Ovary (tissue), 9 donors: Measurements from ENCODE around the gene FBXL16. TPM values are rescaled to one million over a fixed set of nuclear protein-coding genes. Genes with fewer than 3 reads are reported as not detected.

Source experiments
- DNase-seq, 5 donors: peaks; one replicate each; pipeline ENCODE4 v3.0.0-alpha.2; 2019 to 2020
- H3K27ac ChIP-seq, 2 donors: fragments of 200-600 bp; one replicate each; pipeline versions ENCODE4 v1.5.1 to v1.8.0; 2019 to 2022
- H3K27me3 ChIP-seq: fragments of 200-600 bp; one replicate; pipeline ENCODE4 v1.8.0; 2022
- H3K36me3 ChIP-seq: fragments of 200-600 bp; sonication (generic); one replicate; pipeline ENCODE4 v1.5.1; 2019
- H3K4me1 ChIP-seq: one replicate; pipeline ENCODE4 v1.8.1; 2013; ENCODE audit warnings: mild to moderate bottlenecking, moderate library complexity; ENCODE audit not compliant: insufficient read depth
- H3K4me3 ChIP-seq: fragments of 200-600 bp; sonication (generic); one replicate; pipeline ENCODE4 v1.5.1; 2017
- H3K9me3 ChIP-seq, 2 donors: fragments of 200-600 bp in 1 of 2; sonication (generic) in 1 of 2; one replicate each; pipeline versions ENCODE4 v1.5.1 to v1.8.1; 2013 to 2019; ENCODE audit warnings: mild to moderate bottlenecking in 1 of 2, moderate library complexity in 1 of 2
- CTCF ChIP-seq, 3 donors: fragments of 450-650 bp in 2 of 3; fragments of 200-600 bp in 1 of 3; IDR thresholded peaks; one replicate each; pipeline versions ENCODE4 v1.5.1 to v1.8.0; 2016 to 2022; ENCODE audit warnings: antibody characterized with exemption in 3 of 3, mild to moderate bottlenecking in 1 of 3
- EP300 ChIP-seq: sonication (generic); formaldehyde crosslinking; IDR thresholded peaks from one replicate; pipeline ENCODE4 v1.6.1; 2017; ENCODE audit warnings: antibody characterized with exemption
- POLR2A ChIP-seq: fragments of 450-650 bp; IDR thresholded peaks from one replicate; pipeline ENCODE4 v1.6.1; 2017; ENCODE audit warnings: antibody characterized with exemption, mild to moderate bottlenecking, moderate library complexity
- WGBS, 3 donors: extraction: QIAGEN DNeasy Blood & Tissue Kit in 1 of 3; methylation state at CpG; one replicate each; pipeline versions ENCODE4 v1.1.5 to v1.1.7; 2013 to 2017; 5-methylcytosine and 5-hydroxymethylcytosine counted together
- intact Hi-C, 4 donors: fragments of 100-400 bp; cut with DNase I; formaldehyde crosslinking; loops; one replicate each; pipeline versions ENCODE4 v1.11.0 to v1.15.1; 2022 to 2023
- polyA plus RNA-seq, 2 donors: library from polyadenylated mRNA; stranded (reverse); fragments of 200-250 nt in 1 of 2; fragments of 350-450 nt in 1 of 2; fragmentation: Illumina TruSeq in 1 of 2; extraction: RNeasy Lipid Tissue Mini Kit (QIAGEN cat#74804) in 1 of 2; gene quantifications; one replicate each; pipeline ENCODE4 v1.2.3, GENCODE V29; 2013 to 2014
- total RNA-seq, 7 donors: library from RNA; depleted of rRNA in 2 of 7; stranded (reverse); fragments of >200 nt in 2 of 7; fragmentation: NEBNext Ultra II Directional in 3 of 7; extraction: Animal tissue kit (Norgen Biotek cat#: 25700) in 3 of 7; gene quantifications; one replicate each; pipeline versions ENCODE4 v1.1.0 to v1.2.4, GENCODE V29; 2016 to 2023
- donor health status: DM: no; HTN: no; CAD: no; lungs with moderate emphysema.
- donor health status: DM: no; HTN: no; CAD: no.
- donor health status: Bipolar disorder and iron deficiency.
- donor health status: DM: yes; HTN: yes; CAD: no.
- donor health status: DM: no; HTN: no; CAD: no.
- donor health status: DM: yes; HTN: yes; CAD: no.

Gene FBXL16
- total and polyA plus RNA-seq, 9 donors, result 0.22 to 2.5 (median 0.95) TPM; not detected in 1

GRCh38 chr16:646679-647172, 58.9 kb downstream of the FBXL16 start:
- intact Hi-C loops, result no loop called here
- DNase-seq, result no peak
- H3K4me3 ChIP-seq, result no peak overlapping the region
- H3K27ac ChIP-seq, result peak overlapping the region in 1 of 2 donors; percentile 48
- H3K4me1 ChIP-seq, result peaks cover 22% of the 10 kb centered on the region
- TF ChIP-seq POLR2A, result no peak
- no peak for TF ChIP-seq CTCF (IDR thresholded peaks at IDR 0.05)
- no peak for TF ChIP-seq EP300
- WGBS, 3 donors, result 66 to 76% (median 75%) methylated on average over 20 to 22 of the region's 22 CpGs
- H3K36me3 ChIP-seq, result no peaks in the 10 kb centered on the region
- no peaks in the 10 kb centered on the region for H3K27me3 ChIP-seq
- no peaks in the 10 kb centered on the region for H3K9me3 ChIP-seq

GRCh38 chr16:645852-646678, 59.5 kb downstream of the FBXL16 start:
- WGBS, 3 donors, result 61 to 67% (median 67%) methylated on average over 29 to 32 of the region's 32 CpGs
- DNase-seq, result peak in 1 of 5 donors; percentile 73
- no peaks in the 10 kb centered on the region for H3K36me3 ChIP-seq
- no peaks in the 10 kb centered on the region for H3K9me3 ChIP-seq
- no peak overlapping the region for H3K4me3 ChIP-seq
- TF ChIP-seq POLR2A, result no peak
- TF ChIP-seq EP300, result no peak
- TF ChIP-seq CTCF (IDR thresholded peaks at IDR 0.05), result no peak
- intact Hi-C loops, result no loop called here
- H3K27me3 ChIP-seq, result no peaks in the 10 kb centered on the region
- peaks cover 22% of the 10 kb centered on the region for H3K4me1 ChIP-seq
- H3K27ac ChIP-seq, result peak overlapping the region in 1 of 2 donors; percentile 48

- intact Hi-C loops, result loop anchor here in 1 of 4 donors (5.0 kb wide), 1 partner anchor 62 kb away; no protein-coding TSS in a partner anchor
- TF ChIP-seq POLR2A, result no peak
- no peak for TF ChIP-seq CTCF (IDR thresholded peaks at IDR 0.05)
- TF ChIP-seq EP300, result no peak
- Histone ChIP-seq H3K4me3 (no peak overlapping the region), H3K27ac (no peak overlapping the region), H3K36me3 (no peaks in the 10 kb centered on the region), H3K4me1 (peaks cover 19% of the 10 kb centered on the region), H3K9me3 (no peaks in the 10 kb centered on the region), H3K27me3 (no peaks in the 10 kb centered on the region)
- WGBS, 3 donors, result 89 to 91% (median 89%) methylated on average over 12 of the region's 12 CpGs
- no peak for DNase-seq
These were observed 61.0 kb downstream of the FBXL16 start for GRCh38 chr16:644556-644955.

- intact Hi-C loops, result loop anchor here in 1 of 4 donors (5.0 kb wide), 1 partner anchor 61 kb away; no protein-coding TSS in a partner anchor
- H3K9me3 ChIP-seq, result no peaks in the 10 kb centered on the region
- no peak for TF ChIP-seq CTCF (IDR thresholded peaks at IDR 0.05)
- TF ChIP-seq EP300, result no peak
- no peak for TF ChIP-seq POLR2A
- DNase-seq, result no peak
- H3K27me3 ChIP-seq, result no peaks in the 10 kb centered on the region
- no peaks in the 10 kb centered on the region for H3K36me3 ChIP-seq
- H3K4me1 ChIP-seq, result peaks cover 17% of the 10 kb centered on the region
- 81 to 92% (median 87%) methylated on average over 13 of the region's 13 CpGs for WGBS, 3 donors
- peak overlapping the region; percentile 73 for H3K4me3 ChIP-seq
- H3K27ac ChIP-seq, result peak overlapping the region; percentile 41 to 82
These were observed 62.6 kb downstream of the FBXL16 start for GRCh38 chr16:643050-643368.

Other genes with a start within 250 kb of the FBXL16 start
- gene CAPN15, start 178.1 kb downstream of the FBXL16 start, total RNA-seq, result 10 to 100 TPM; 16.9 to 38.9 (median 30.5) TPM
- gene CAPN15, start 178.1 kb downstream of the FBXL16 start, polyA plus RNA-seq, result 10 to 100 TPM in 1 of 2 donors, 1 to 10 TPM in 1; 1.6 to 19.4 TPM
- not detected for gene PRR35, start 145.4 kb downstream of the FBXL16 start, total RNA-seq
- gene PRR35, start 145.4 kb downstream of the FBXL16 start, polyA plus RNA-seq, result not detected
- 10 to 100 TPM in 1 of 7 donors, 1 to 10 TPM in 6; 3.2 to 15.4 (median 5.0) TPM for gene NHLRC4, start 138.8 kb downstream of the FBXL16 start, total RNA-seq
- 1 to 10 TPM in 1 of 2 donors, under 1 TPM in 1; 0.53 to 5.9 TPM for gene NHLRC4, start 138.8 kb downstream of the FBXL16 start, polyA plus RNA-seq
- gene PIGQ, start 135.8 kb downstream of the FBXL16 start, total RNA-seq, result 10 to 100 TPM; 24.1 to 47.7 (median 39.8) TPM
- gene PIGQ, start 135.8 kb downstream of the FBXL16 start, polyA plus RNA-seq, result 10 to 100 TPM in 1 of 2 donors, 1 to 10 TPM in 1; 4.3 to 36.3 TPM
- 10 to 100 TPM; 11.7 to 24.1 (median 21.4) TPM for gene RAB40C, start 115.7 kb downstream of the FBXL16 start, total RNA-seq
- 10 to 100 TPM in 1 of 2 donors, 1 to 10 TPM in 1; 1.9 to 21.0 TPM for gene RAB40C, start 115.7 kb downstream of the FBXL16 start, polyA plus RNA-seq
- gene WFIKKN1, start 74.8 kb downstream of the FBXL16 start, total RNA-seq, result 1 to 10 TPM in 5 of 7 donors, under 1 TPM in 2; 0.57 to 2.6 (median 1.3) TPM
- under 1 TPM; 0.10 to 0.59 TPM for gene WFIKKN1, start 74.8 kb downstream of the FBXL16 start, polyA plus RNA-seq
- 100 to 1,000 TPM in 2 of 7 donors, 10 to 100 TPM in 5; 61.8 to 139 (median 75.9) TPM for gene METTL26, start 69.5 kb downstream of the FBXL16 start, total RNA-seq
- gene METTL26, start 69.5 kb downstream of the FBXL16 start, polyA plus RNA-seq, result 100 to 1,000 TPM in 1 of 2 donors, 10 to 100 TPM in 1; 12.2 to 113 TPM
- 10 to 100 TPM; 21.5 to 42.3 (median 31.3) TPM for gene MCRIP2, start 64.0 kb downstream of the FBXL16 start, total RNA-seq
- 10 to 100 TPM in 1 of 2 donors, under 1 TPM in 1; 0.98 to 22.9 TPM for gene MCRIP2, start 64.0 kb downstream of the FBXL16 start, polyA plus RNA-seq
- 10 to 100 TPM; 22.4 to 58.2 (median 45.1) TPM for gene WDR90, start 56.4 kb downstream of the FBXL16 start, total RNA-seq
- gene WDR90, start 56.4 kb downstream of the FBXL16 start, polyA plus RNA-seq, result 10 to 100 TPM in 1 of 2 donors, 1 to 10 TPM in 1; 1.4 to 34.9 TPM
- gene RHOT2, start 37.7 kb downstream of the FBXL16 start, total RNA-seq, result 100 to 1,000 TPM in 1 of 7 donors, 10 to 100 TPM in 6; 44.6 to 100 (median 80.6) TPM
- gene RHOT2, start 37.7 kb downstream of the FBXL16 start, polyA plus RNA-seq, result 10 to 100 TPM; 11.6 to 96.6 TPM
- gene RHBDL1, start 30.1 kb downstream of the FBXL16 start, total RNA-seq, result 1 to 10 TPM in 6 of 7 donors, under 1 TPM in 1; 0.50 to 4.3 (median 1.4) TPM
- gene RHBDL1, start 30.1 kb downstream of the FBXL16 start, polyA plus RNA-seq, result under 1 TPM in 1 of 2 donors, not detected in 1; 0.80 TPM
- 100 to 1,000 TPM in 4 of 7 donors, 10 to 100 TPM in 3; 72.3 to 115 (median 102) TPM for gene STUB1, start 25.4 kb downstream of the FBXL16 start, total RNA-seq
- gene STUB1, start 25.4 kb downstream of the FBXL16 start, polyA plus RNA-seq, result 100 to 1,000 TPM in 1 of 2 donors, 10 to 100 TPM in 1; 20.1 to 107 TPM
- 10 to 100 TPM; 36.6 to 73.9 (median 64.0) TPM for gene JMJD8, start 21.5 kb downstream of the FBXL16 start, total RNA-seq
- 10 to 100 TPM; 10.2 to 53.8 TPM for gene JMJD8, start 21.5 kb downstream of the FBXL16 start, polyA plus RNA-seq
- 10 to 100 TPM in 6 of 7 donors, 1 to 10 TPM in 1; 8.4 to 17.3 (median 13.4) TPM for gene WDR24, start 15.4 kb downstream of the FBXL16 start, total RNA-seq
- 10 to 100 TPM in 1 of 2 donors, under 1 TPM in 1; 0.42 to 10.3 TPM for gene WDR24, start 15.4 kb downstream of the FBXL16 start, polyA plus RNA-seq
- gene METRN, start 9.3 kb upstream of the FBXL16 start, total RNA-seq, result 10 to 100 TPM in 5 of 7 donors, 1 to 10 TPM in 2; 4.0 to 57.1 (median 15.7) TPM
- gene METRN, start 9.3 kb upstream of the FBXL16 start, polyA plus RNA-seq, result 1 to 10 TPM in 1 of 2 donors, under 1 TPM in 1; 0.40 to 5.6 TPM
- gene ANTKMT, start 15.3 kb upstream of the FBXL16 start, total RNA-seq, result 10 to 100 TPM; 15.9 to 43.9 (median 26.0) TPM
- 10 to 100 TPM in 1 of 2 donors, not detected in 1; 13.2 TPM for gene ANTKMT, start 15.3 kb upstream of the FBXL16 start, polyA plus RNA-seq
- 10 to 100 TPM in 1 of 7 donors, 1 to 10 TPM in 4, under 1 TPM in 1, not detected in 1; 0.40 to 44.3 (median 4.7) TPM for gene CCDC78, start 20.6 kb upstream of the FBXL16 start, total RNA-seq
- gene CCDC78, start 20.6 kb upstream of the FBXL16 start, polyA plus RNA-seq, result under 1 TPM in 1 of 2 donors, not detected in 1; 0.41 TPM
- gene HAGHL, start 21.3 kb upstream of the FBXL16 start, total RNA-seq, result 10 to 100 TPM in 1 of 7 donors, 1 to 10 TPM in 6; 2.6 to 25.7 (median 3.6) TPM
- gene HAGHL, start 21.3 kb upstream of the FBXL16 start, polyA plus RNA-seq, result 1 to 10 TPM in 1 of 2 donors, not detected in 1; 2.6 TPM
- 10 to 100 TPM; 20.8 to 32.5 (median 22.2) TPM for gene CIAO3, start 35.2 kb upstream of the FBXL16 start, total RNA-seq
- gene CIAO3, start 35.2 kb upstream of the FBXL16 start, polyA plus RNA-seq, result 10 to 100 TPM in 1 of 2 donors, 1 to 10 TPM in 1; 8.5 to 18.0 TPM
- gene MSLN, start 54.9 kb upstream of the FBXL16 start, total RNA-seq, result 100 to 1,000 TPM in 1 of 7 donors, 10 to 100 TPM in 3, 1 to 10 TPM in 2, under 1 TPM in 1; 0.40 to 314 (median 13.6) TPM
- gene MSLN, start 54.9 kb upstream of the FBXL16 start, polyA plus RNA-seq, result 1 to 10 TPM; 1.5 to 1.9 TPM
- gene RPUSD1, start 82.6 kb upstream of the FBXL16 start, total RNA-seq, result 10 to 100 TPM; 11.1 to 18.6 (median 16.1) TPM
- 10 to 100 TPM in 1 of 2 donors, not detected in 1; 13.1 TPM for gene RPUSD1, start 82.6 kb upstream of the FBXL16 start, polyA plus RNA-seq
- 10 to 100 TPM in 6 of 7 donors, 1 to 10 TPM in 1; 8.5 to 25.5 (median 18.7) TPM for gene CHTF18, start 82.8 kb upstream of the FBXL16 start, total RNA-seq
- gene CHTF18, start 82.8 kb upstream of the FBXL16 start, polyA plus RNA-seq, result 10 to 100 TPM in 1 of 2 donors, under 1 TPM in 1; 0.32 to 21.7 TPM
- gene GNG13, start 94.9 kb upstream of the FBXL16 start, total RNA-seq, result not detected
- gene GNG13, start 94.9 kb upstream of the FBXL16 start, polyA plus RNA-seq, result not detected